ENCODE measurements around the gene SEC24C.
A peak's percentile ranks its signal among the peaks of the same experiment; 100 is the strongest.

GRCh38 chr10:73806176-73806950 is 62.2 kb downstream of the SEC24C start:
- TF ChIP-seq CTCF (IDR thresholded peaks at IDR 0.05) (no peak), POLR2A (IDR thresholded peaks at IDR 0.05) (peak in 1 of 3 donors; percentile 6)
